ENCODE data around the gene SPINK7.
"Not testable (repeated sequence)": the region's sequence is repeated elsewhere in the genome, so short reads cannot be mapped to it uniquely, and the experiment has no call there.

SPINK7 gene

GRCh38 chr5:148312153-148312552, at the start of gene SPINK7:
TSS of gene SPINK7 (plus strand) at chr5:148312423. CDS start at chr5:148312484, 61 bp downstream.
- DNase-seq: no peak

- DNase-seq: no peak
Observed at GRCh38 chr5:148267962-148268361, 44.3 kb upstream of the SPINK7 start.

- DNase-seq: no peak
Observed at GRCh38 chr5:148268566-148268965, 43.7 kb upstream of the SPINK7 start, which contains the start of gene SPINK13. TSS of gene SPINK13 (plus strand) at chr5:148268794. CDS start at chr5:148270073, 1,279 bp downstream.

- not testable (repeated sequence) for DNase-seq
Observed at GRCh38 chr5:148275129-148275528, 37.1 kb upstream of the SPINK7 start.

GRCh38 chr5:148280893-148281292, 31.3 kb upstream of the SPINK7 start:
- DNase-seq: not testable (repeated sequence)

- not testable (repeated sequence) for DNase-seq
Observed at GRCh38 chr5:148281336-148281735, 30.9 kb upstream of the SPINK7 start.

GRCh38 chr5:148290271-148291195, 21.7 kb upstream of the SPINK7 start:
- no peak for DNase-seq

GRCh38 chr5:148297731-148298130, 14.5 kb upstream of the SPINK7 start:
- no peak for DNase-seq

- DNase-seq: no peak
Observed at GRCh38 chr5:148306446-148306845, 5.8 kb upstream of the SPINK7 start.

- DNase-seq: no peak
Observed at GRCh38 chr5:148309019-148309418, 3.2 kb upstream of the SPINK7 start.

GRCh38 chr5:148309746-148310145, 2.5 kb upstream of the SPINK7 start:
- no peak for DNase-seq

GRCh38 chr5:148311484-148311883, 739 bp upstream of the SPINK7 start:
- DNase-seq: no peak

GRCh38 chr5:148314187-148314586, 2.0 kb downstream of the SPINK7 start:
- DNase-seq: no peak

GRCh38 chr5:148314731-148315130, 2.5 kb downstream of the SPINK7 start:
- DNase-seq: no peak

GRCh38 chr5:148320011-148320963, 8.1 kb downstream of the SPINK7 start:
- peak; percentile 43 for DNase-seq

- no peak for DNase-seq
Observed at GRCh38 chr5:148333262-148333849, 21.1 kb downstream of the SPINK7 start.

GRCh38 chr5:148335259-148335658, 23.0 kb downstream of the SPINK7 start, which contains the start of gene SPINK9:
TSS of gene SPINK9 (plus strand) at chr5:148335559. CDS start at chr5:148335614, 55 bp downstream.
- DNase-seq: no peak

GRCh38 chr5:148336704-148337435, 24.6 kb downstream of the SPINK7 start:
- DNase-seq: no peak

GRCh38 chr5:148342371-148343045, 30.3 kb downstream of the SPINK7 start:
- DNase-seq: no peak

GRCh38 chr5:148343046-148343407, 30.8 kb downstream of the SPINK7 start:
- no peak for DNase-seq
